NCI-H82 treated with DMSO at 0.1 percent for 48 hours (cell line): Measurements from ENCODE around the gene CD248.
A peak's percentile ranks its signal among the peaks of the same experiment; 100 is the strongest.
"Not testable (repeated sequence)": the region's sequence is repeated elsewhere in the genome, so short reads cannot be mapped to it uniquely, and the experiment has no call there.

ENCODE experiments used
- DNase-seq: peaks from one replicate; lab custom pipeline; 2025; ENCODE audit not compliant: unreplicated experiment; lab: John Stamatoyannopoulos, UW

CD248 gene

GRCh38 chr11:66329165-66329673, 12.4 kb upstream of the CD248 start:
- DNase-seq = no peak

- DNase-seq = peak; percentile 44
These were observed 11.7 kb upstream of the CD248 start for GRCh38 chr11:66328302-66329144.

- no peak for DNase-seq
These were observed 11.1 kb upstream of the CD248 start for GRCh38 chr11:66328031-66328301.

- no peak for DNase-seq
These were observed 10.6 kb upstream of the CD248 start for GRCh38 chr11:66327171-66328030.

GRCh38 chr11:66326261-66327111, 9.6 kb upstream of the CD248 start:
- no peak for DNase-seq

GRCh38 chr11:66325263-66325671, 8.4 kb upstream of the CD248 start:
- no peak for DNase-seq

- DNase-seq = no peak
These were observed 7.8 kb upstream of the CD248 start for GRCh38 chr11:66324664-66325063.

GRCh38 chr11:66323684-66324083, 6.8 kb upstream of the CD248 start:
- DNase-seq = no peak

- no peak for DNase-seq
These were observed 6.0 kb upstream of the CD248 start for GRCh38 chr11:66322732-66323427.

- no peak for DNase-seq
These were observed 4.8 kb upstream of the CD248 start for GRCh38 chr11:66321606-66322005.

- not testable (repeated sequence) for DNase-seq
These were observed 3.9 kb upstream of the CD248 start for GRCh38 chr11:66320748-66321147.

GRCh38 chr11:66320289-66320688, 3.4 kb upstream of the CD248 start:
- DNase-seq = not testable (repeated sequence)

- no peak for DNase-seq
These were observed 1.7 kb upstream of the CD248 start for GRCh38 chr11:66318600-66318970.

GRCh38 chr11:66317723-66318599, 1.1 kb upstream of the CD248 start:
- no peak for DNase-seq

- DNase-seq = no peak
These were observed 478 bp upstream of the CD248 start for GRCh38 chr11:66317322-66317722.

- no peak for DNase-seq
These were observed 678 bp downstream of the CD248 start for GRCh38 chr11:66315921-66316811.

GRCh38 chr11:66315498-66315885, 1.4 kb downstream of the CD248 start:
- DNase-seq = no peak

GRCh38 chr11:66314561-66315497, 2.0 kb downstream of the CD248 start:
- DNase-seq = no peak
